Measurements from ENCODE around the gene ATXN1. TPM values are rescaled to one million over a fixed set of nuclear protein-coding genes. Genes with fewer than 3 reads are reported as not detected.
A peak's percentile ranks its signal among the peaks of the same experiment; 100 is the strongest.

The ATXN1 gene
- total and polyA plus RNA-seq, 2 of the 13 experiments (the other 11 are each of a cell fraction or from before 2014, with no cell fraction given), result 20.7 to 39.5 TPM

- TF ChIP-seq ZNF790 (CRISPR knock-in tag; IDR thresholded peaks at IDR 0.05; ENCODE audit: borderline replicate concordance) (no peak), ZNF709 (CRISPR knock-in tag; IDR thresholded peaks at IDR 0.05) (no peak), ARID4A (CRISPR knock-in tag; IDR thresholded peaks at IDR 0.05; ENCODE audit: borderline replicate concordance) (no peak), U2AF2 (IDR thresholded peaks at IDR 0.05; ENCODE audit: low read depth, low read length) (no peak), YY1 (IDR thresholded peaks at IDR 0.05; ENCODE audit: insufficient read depth, insufficient replicate concordance, low read depth, low read length) (no peak), ZNF318 (CRISPR knock-in tag; IDR thresholded peaks at IDR 0.05) (no peak), TARDBP (CRISPR knock-in tag; IDR thresholded peaks at IDR 0.05) (no peak), TBX3 (IDR thresholded peaks at IDR 0.05; ENCODE audit: borderline replicate concordance) (peak; percentile 59; the same call in 1 of the 2 replicates), TBP (CRISPR knock-in tag; IDR thresholded peaks at IDR 0.05) (no peak), NBN (conservative IDR thresholded peaks at IDR 0.05) (no peak), ZNF850 (CRISPR knock-in tag; conservative IDR thresholded peaks at IDR 0.05) (no peak), MAFK (conservative IDR thresholded peaks at IDR 0.05 in 1 of 2, IDR thresholded peaks at IDR 0.05 in 1 of 2; ENCODE audit: low read length in 2 of 2) (peak; percentile 50 to 52), TFDP1 (CRISPR knock-in tag; IDR thresholded peaks at IDR 0.05; ENCODE audit: borderline replicate concordance) (no peak), MEIS1 (CRISPR knock-in tag; IDR thresholded peaks at IDR 0.05; ENCODE audit: borderline replicate concordance) (no peak), ZNF879 (CRISPR knock-in tag; IDR thresholded peaks at IDR 0.05) (no peak)
- TF ChIP-seq, protein P1, sequence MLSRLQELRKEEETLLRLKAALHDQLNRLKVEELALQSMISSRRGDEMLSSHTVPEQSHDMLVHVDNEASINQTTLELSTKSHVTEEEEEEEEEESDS (CRISPR knock-in tag; IDR thresholded peaks at IDR 0.05; ENCODE audit: borderline replicate concordance), result no peak
Measured at GRCh38 chr6:16681260-16681873, 79.9 kb downstream of the ATXN1 start (continued).
